Calu3 (cell line): ENCODE results near the gene ISOC1. TPM values are rescaled to one million over a fixed set of nuclear protein-coding genes. Genes with fewer than 3 reads are reported as not detected.

Experiments
- BruUV-seq: library from RNA; stranded (reverse); fragments of 400-500 nt; replicated peaks from 2 replicates; lab custom pipeline; 2021; lab: Mats Ljungman, UMichigan
- CTCF ChIA-PET: fragments of 300-600 bp; sonication (Branson Sonifier 250); formaldehyde crosslinking; loops from one replicate; lab custom pipeline; 2022; ENCODE audit warnings: antibody characterized with exemption; lab: Charles Lee
- DNase-seq: peaks from one replicate; pipeline ENCODE4 v3.0.0; 2022
- H3K27ac Mint-ChIP-seq: one replicate; pipeline ENCODE4 v1.8.0; 2022; ENCODE audit warnings: mixed read lengths; ENCODE audit not compliant: unreplicated experiment
- H3K27me3 Mint-ChIP-seq: one replicate; pipeline ENCODE4 v1.8.0; 2022; ENCODE audit warnings: mixed read lengths; ENCODE audit not compliant: unreplicated experiment
- H3K36me3 Mint-ChIP-seq: one replicate; pipeline ENCODE4 v1.8.0; 2022; ENCODE audit warnings: mild to moderate bottlenecking, moderate library complexity, mixed read lengths; ENCODE audit not compliant: insufficient read depth, unreplicated experiment
- H3K4me1 Mint-ChIP-seq: one replicate; pipeline ENCODE4 v1.8.0; 2022; ENCODE audit warnings: mild to moderate bottlenecking, low read depth, mixed read lengths; ENCODE audit not compliant: unreplicated experiment
- H3K4me3 Mint-ChIP-seq: one replicate; pipeline ENCODE4 v1.8.0; 2022; ENCODE audit warnings: mild to moderate bottlenecking, low read depth, moderate library complexity, mixed read lengths; ENCODE audit not compliant: unreplicated experiment
- H3K9me3 Mint-ChIP-seq: one replicate; pipeline ENCODE4 v1.8.0; 2022; ENCODE audit warnings: low read depth, mixed read lengths; ENCODE audit not compliant: unreplicated experiment
- CTCF ChIP-seq: fragments of 200-600 bp; IDR thresholded peaks from one replicate; pipeline ENCODE4 v1.8.0; 2022; ENCODE audit warnings: antibody characterized with exemption; ENCODE audit not compliant: unreplicated experiment
- intact Hi-C: fragments of 100-400 bp; cut with micrococcal nuclease; formaldehyde crosslinking; loops from one replicate; pipeline ENCODE4 v1.10.0; 2022; ENCODE audit not compliant: unreplicated experiment
- total RNA-seq: library from RNA; stranded (reverse); gene quantifications from 2 replicates; pipeline ENCODE4 v1.2.3, GENCODE V29; 2022

ISOC1 gene
- total RNA-seq, 1 experiment from 2014 or later: 32.6 TPM

- Mint-ChIP-seq H3K9me3 (no peaks in the 10 kb centered on the region), H3K4me1 (peaks cover 13% of the 10 kb centered on the region), H3K4me3 (no peak overlapping the region), H3K36me3 (peaks cover 16% of the 10 kb centered on the region), H3K27me3 (no peaks in the 10 kb centered on the region), H3K27ac (no peak overlapping the region)
- no peak for DNase-seq
- TF ChIP-seq CTCF: no peak
- CTCF ChIA-PET: no interaction called here
- no TSS peak for BruUV-seq
- intact Hi-C loops: no loop called here
Measured at GRCh38 chr5:129099184-129099569, 4.6 kb downstream of the ISOC1 start.

- TF ChIP-seq CTCF: no peak
- no peaks in the 10 kb centered on the region for H3K36me3 Mint-ChIP-seq
- H3K9me3 Mint-ChIP-seq: no peaks in the 10 kb centered on the region
- no TSS peak for BruUV-seq
- no peak overlapping the region for H3K27ac Mint-ChIP-seq
- H3K4me3 Mint-ChIP-seq: no peak overlapping the region
- H3K4me1 Mint-ChIP-seq: no peaks in the 10 kb centered on the region
- DNase-seq: no peak
- H3K27me3 Mint-ChIP-seq: no peaks in the 10 kb centered on the region
- intact Hi-C loops: no loop called here
- CTCF ChIA-PET: no interaction called here
Measured at GRCh38 chr5:129101794-129102193, 7.2 kb downstream of the ISOC1 start.

GRCh38 chr5:129103397-129103796 is 8.8 kb downstream of the ISOC1 start:
- Mint-ChIP-seq H3K36me3 (no peaks in the 10 kb centered on the region), H3K27me3 (no peaks in the 10 kb centered on the region), H3K9me3 (no peaks in the 10 kb centered on the region), H3K4me3 (no peak overlapping the region), H3K4me1 (no peaks in the 10 kb centered on the region), H3K27ac (no peak overlapping the region)
- BruUV-seq: no TSS peak
- intact Hi-C loops: no loop called here
- CTCF ChIA-PET: no interaction called here
- DNase-seq: no peak
- TF ChIP-seq CTCF: no peak

GRCh38 chr5:129104915-129105455 is 10.4 kb downstream of the ISOC1 start:
- no peaks in the 10 kb centered on the region for H3K4me1 Mint-ChIP-seq
- no peaks in the 10 kb centered on the region for H3K36me3 Mint-ChIP-seq
- no peak overlapping the region for H3K4me3 Mint-ChIP-seq
- H3K9me3 Mint-ChIP-seq: no peaks in the 10 kb centered on the region
- no peak for TF ChIP-seq CTCF
- CTCF ChIA-PET: interaction anchor here (1.0 kb wide), 1 partner anchor 17 kb away, joined by 3 read pairs; no protein-coding TSS in a partner anchor
- no peak overlapping the region for H3K27ac Mint-ChIP-seq
- no peak for DNase-seq
- no TSS peak for BruUV-seq
- intact Hi-C loops: no loop called here
- no peaks in the 10 kb centered on the region for H3K27me3 Mint-ChIP-seq
